Uterus (tissue), 2 donors: ENCODE results near the gene CDC25A.
A peak's percentile ranks its signal among the peaks of the same experiment; 100 is the strongest.

Experiments
- POLR2A ChIP-seq, 2 donors: fragments of 450-650 bp; IDR thresholded peaks; one replicate each; pipeline ENCODE4 v1.6.1; 2016; ENCODE audit warnings: antibody characterized with exemption in 2 of 2, mild to moderate bottlenecking in 1 of 2, moderate library complexity in 1 of 2
- TF ChIP-seq, protein P1 (sequence below), 4 experiments: fragments of 200-600 bp in 2 of 4; fragments of 450-650 bp in 2 of 4; sonication (generic) in 2 of 4; IDR thresholded peaks; one replicate each; pipeline ENCODE4 v1.5.1; 2016 to 2019; ENCODE audit warnings: antibody characterized with exemption in 4 of 4, mild to moderate bottlenecking in 2 of 4, moderate library complexity in 1 of 4

DNA sequence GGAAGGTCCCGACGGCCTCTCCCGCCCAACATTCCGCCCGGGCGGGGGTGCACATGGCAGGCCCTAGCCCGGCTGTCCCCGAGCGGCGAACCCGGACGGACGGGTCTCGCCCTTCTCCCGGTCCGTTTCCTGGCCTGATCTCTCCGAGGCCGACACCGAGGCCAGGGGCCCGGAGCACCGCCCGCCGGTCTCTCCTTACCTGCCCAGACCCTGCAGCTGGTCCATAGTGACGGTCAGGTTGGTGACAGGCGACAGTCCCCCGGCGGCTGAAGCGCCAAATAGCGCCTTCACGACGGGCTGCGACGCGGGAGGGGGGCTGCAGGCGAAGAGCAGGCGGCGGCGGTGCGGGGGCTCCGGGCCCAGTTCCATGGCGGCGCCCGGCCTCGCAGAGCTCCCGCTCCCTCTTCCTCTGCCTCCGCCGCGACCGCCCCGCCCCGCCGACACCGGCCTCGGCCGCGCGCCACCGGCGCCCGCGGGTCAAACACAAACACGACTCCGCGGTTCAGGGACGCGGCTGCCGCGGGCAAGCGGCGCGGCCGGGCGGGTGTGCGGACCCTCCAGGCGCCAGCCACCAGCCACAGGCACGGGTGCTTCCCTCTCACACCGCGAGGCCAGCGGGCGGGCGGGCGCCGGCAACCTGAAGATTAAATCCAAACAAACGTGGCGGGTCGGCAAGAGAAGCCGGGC is 495 bp downstream of the CDC25A start:
- TF ChIP-seq POLR2A (IDR thresholded peaks at IDR 0.05): peak in 1 of 2 donors; percentile 15
- TF ChIP-seq, protein P1, sequence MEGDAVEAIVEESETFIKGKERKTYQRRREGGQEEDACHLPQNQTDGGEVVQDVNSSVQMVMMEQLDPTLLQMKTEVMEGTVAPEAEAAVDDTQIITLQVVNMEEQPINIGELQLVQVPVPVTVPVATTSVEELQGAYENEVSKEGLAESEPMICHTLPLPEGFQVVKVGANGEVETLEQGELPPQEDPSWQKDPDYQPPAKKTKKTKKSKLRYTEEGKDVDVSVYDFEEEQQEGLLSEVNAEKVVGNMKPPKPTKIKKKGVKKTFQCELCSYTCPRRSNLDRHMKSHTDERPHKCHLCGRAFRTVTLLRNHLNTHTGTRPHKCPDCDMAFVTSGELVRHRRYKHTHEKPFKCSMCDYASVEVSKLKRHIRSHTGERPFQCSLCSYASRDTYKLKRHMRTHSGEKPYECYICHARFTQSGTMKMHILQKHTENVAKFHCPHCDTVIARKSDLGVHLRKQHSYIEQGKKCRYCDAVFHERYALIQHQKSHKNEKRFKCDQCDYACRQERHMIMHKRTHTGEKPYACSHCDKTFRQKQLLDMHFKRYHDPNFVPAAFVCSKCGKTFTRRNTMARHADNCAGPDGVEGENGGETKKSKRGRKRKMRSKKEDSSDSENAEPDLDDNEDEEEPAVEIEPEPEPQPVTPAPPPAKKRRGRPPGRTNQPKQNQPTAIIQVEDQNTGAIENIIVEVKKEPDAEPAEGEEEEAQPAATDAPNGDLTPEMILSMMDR (IDR thresholded peaks at IDR 0.05): no peak
